ENCODE measurements around the gene CRELD2.
"Not testable (repeated sequence)": the region's sequence is repeated elsewhere in the genome, so short reads cannot be mapped to it uniquely, and the experiment has no call there.

CRELD2 gene

GRCh38 chr22:49933236-49934159 lies 15.1 kb downstream of the CRELD2 start:
- DNase-seq: no peak

- DNase-seq: no peak
These were observed 15.9 kb downstream of the CRELD2 start for GRCh38 chr22:49934160-49934890.

GRCh38 chr22:49934891-49935557 lies 16.6 kb downstream of the CRELD2 start:
- no peak for DNase-seq

- no peak for DNase-seq
These were observed 17.1 kb downstream of the CRELD2 start for GRCh38 chr22:49935561-49935960.

GRCh38 chr22:49936018-49936972 lies 17.9 kb downstream of the CRELD2 start:
- peak; percentile 38 for DNase-seq

GRCh38 chr22:49936973-49937757 lies 18.7 kb downstream of the CRELD2 start:
- DNase-seq: no peak

- no peak for DNase-seq
These were observed 19.5 kb downstream of the CRELD2 start for GRCh38 chr22:49937758-49938564.

- DNase-seq: no peak
These were observed 20.2 kb downstream of the CRELD2 start for GRCh38 chr22:49938565-49939136.

GRCh38 chr22:49941507-49942316 lies 23.3 kb downstream of the CRELD2 start:
- no peak for DNase-seq

- DNase-seq: no peak
These were observed 24.4 kb downstream of the CRELD2 start for GRCh38 chr22:49942565-49943404.

- DNase-seq: no peak
These were observed 25.0 kb downstream of the CRELD2 start for GRCh38 chr22:49943405-49943765.

- no peak for DNase-seq
These were observed 25.5 kb downstream of the CRELD2 start for GRCh38 chr22:49943771-49944398.

GRCh38 chr22:49944399-49944891 lies 26.0 kb downstream of the CRELD2 start:
- DNase-seq: no peak

- DNase-seq: not testable (repeated sequence)
These were observed 26.8 kb downstream of the CRELD2 start for GRCh38 chr22:49945042-49945794.

GRCh38 chr22:49946612-49947295 lies 28.3 kb downstream of the CRELD2 start:
- DNase-seq: no peak

- DNase-seq: no peak
These were observed 28.8 kb downstream of the CRELD2 start for GRCh38 chr22:49947296-49947622.
